Gastrocnemius medialis (tissue), 4 donors: ENCODE results near the gene CLSTN2.
A peak's percentile ranks its signal among the peaks of the same experiment; 100 is the strongest.

Source experiments
- CTCF ChIP-seq, 5 experiments: fragments of 450-650 bp in 3 of 5; fragments of 200-600 bp in 2 of 5; sonication (generic) in 2 of 5; IDR thresholded peaks in 4 of 5; conservative IDR thresholded peaks in 1 of 5; 1 replicate in 4 of 5; 2 replicates in 1 of 5; pipeline ENCODE4 v1.5.1; 2016 to 2019; ENCODE audit warnings: antibody characterized with exemption in 5 of 5, mild to moderate bottlenecking in 3 of 5, moderate library complexity in 3 of 5
- POLR2A ChIP-seq, 2 donors: fragments of 450-650 bp; IDR thresholded peaks; one replicate each; pipeline ENCODE4 v1.6.1; 2017; ENCODE audit warnings: antibody characterized with exemption in 2 of 2, mild to moderate bottlenecking in 2 of 2, moderate library complexity in 2 of 2

GRCh38 chr3:140051019-140051957 is 116.3 kb downstream of the CLSTN2 start:
- TF ChIP-seq POLR2A (IDR thresholded peaks at IDR 0.05) = no peak
- TF ChIP-seq CTCF (IDR thresholded peaks at IDR 0.05 in 4 of 5, conservative IDR thresholded peaks at IDR 0.05 in 1 of 5) = peak in 1 of 5 experiments; percentile 14
